GM21576 (cell line): ENCODE results near the gene IL17RC.
"Not testable (repeated sequence)": the region's sequence is repeated elsewhere in the genome, so short reads cannot be mapped to it uniquely, and the experiment has no call there.

Experiments used
- ATAC-seq: cut with Tn5 transposase; IDR thresholded peaks from one replicate; pipeline ENCODE4 v1.9.1; 2021; ENCODE audit warnings: mild to moderate bottlenecking, moderate library complexity; ENCODE audit not compliant: unreplicated experiment

Gene IL17RC

GRCh38 chr3:9914559-9915253 is 2.2 kb upstream of the IL17RC start:
- ATAC-seq = no peak

DNA sequence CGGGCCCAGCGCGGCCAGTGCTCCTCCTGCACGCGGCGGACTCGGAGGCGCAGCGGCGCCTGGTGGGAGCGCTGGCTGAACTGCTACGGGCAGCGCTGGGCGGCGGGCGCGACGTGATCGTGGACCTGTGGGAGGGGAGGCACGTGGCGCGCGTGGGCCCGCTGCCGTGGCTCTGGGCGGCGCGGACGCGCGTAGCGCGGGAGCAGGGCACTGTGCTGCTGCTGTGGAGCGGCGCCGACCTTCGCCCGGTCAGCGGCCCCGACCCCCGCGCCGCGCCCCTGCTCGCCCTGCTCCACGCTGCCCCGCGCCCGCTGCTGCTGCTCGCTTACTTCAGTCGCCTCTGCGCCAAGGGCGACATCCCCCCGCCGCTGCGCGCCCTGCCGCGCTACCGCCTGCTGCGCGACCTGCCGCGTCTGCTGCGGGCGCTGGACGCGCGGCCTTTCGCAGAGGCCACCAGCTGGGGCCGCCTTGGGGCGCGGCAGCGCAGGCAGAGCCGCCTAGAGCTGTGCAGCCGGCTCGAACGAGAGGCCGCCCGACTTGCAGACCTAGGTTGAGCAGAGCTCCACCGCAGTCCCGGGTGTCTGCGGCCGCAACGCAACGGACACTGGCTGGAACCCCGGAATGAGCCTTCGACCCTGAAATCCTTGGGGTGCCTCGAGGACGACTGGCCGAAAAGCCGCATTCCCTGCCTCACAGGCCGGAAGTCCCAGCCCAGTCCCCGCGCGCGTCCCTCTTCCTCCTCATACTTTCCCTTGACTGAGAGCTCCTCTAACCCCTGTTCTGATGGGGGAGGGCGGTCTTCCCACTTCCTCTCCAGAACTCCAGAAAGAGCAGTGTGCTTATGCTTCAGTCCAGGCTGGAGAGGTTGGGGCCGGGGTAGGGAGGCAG is 1.4 kb upstream of the IL17RC start:
- no peak for ATAC-seq

DNA sequence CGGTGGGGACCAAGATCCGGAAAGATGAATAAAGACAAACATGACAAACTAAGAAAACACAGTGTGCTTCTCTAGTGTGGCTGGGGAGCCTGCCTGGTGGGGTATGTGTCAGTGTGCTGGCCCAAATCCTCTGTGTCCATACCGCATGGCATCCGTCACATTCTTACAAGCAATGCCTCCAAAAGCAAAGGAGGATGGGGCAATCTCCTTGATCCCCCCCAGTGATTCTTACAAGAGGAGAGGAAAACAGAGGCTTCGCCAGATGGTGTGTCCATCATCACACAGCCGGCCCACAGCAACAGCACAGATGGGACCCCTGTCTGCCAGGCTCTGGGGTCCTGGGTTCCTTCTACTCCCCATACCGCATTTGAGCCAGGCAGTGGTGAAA is 558 bp upstream of the IL17RC start:
- no peak for ATAC-seq

DNA sequence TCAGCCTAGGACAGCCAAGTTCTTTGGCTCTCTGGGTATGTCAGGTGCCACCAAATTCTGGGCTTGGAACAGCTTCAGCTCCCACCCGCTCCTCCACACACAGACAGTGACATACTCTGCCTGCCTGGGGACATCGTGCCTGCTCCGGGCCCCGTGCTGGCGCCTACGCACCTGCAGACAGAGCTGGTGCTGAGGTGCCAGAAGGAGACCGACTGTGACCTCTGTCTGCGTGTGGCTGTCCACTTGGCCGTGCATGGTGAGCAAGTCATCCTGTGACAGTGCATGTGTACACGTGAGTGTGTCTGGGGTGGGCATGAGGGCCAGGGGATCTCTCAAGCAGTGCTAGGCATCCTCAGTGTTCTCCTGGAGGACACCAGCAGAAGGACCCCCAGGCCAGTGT is 922 bp downstream of the IL17RC start:
- ATAC-seq = no peak

GRCh38 chr3:9918261-9919038 is 1.6 kb downstream of the IL17RC start:
- ATAC-seq = no peak

- no peak for ATAC-seq
Observed at GRCh38 chr3:9928158-9928557, 11.3 kb downstream of the IL17RC start.

DNA sequence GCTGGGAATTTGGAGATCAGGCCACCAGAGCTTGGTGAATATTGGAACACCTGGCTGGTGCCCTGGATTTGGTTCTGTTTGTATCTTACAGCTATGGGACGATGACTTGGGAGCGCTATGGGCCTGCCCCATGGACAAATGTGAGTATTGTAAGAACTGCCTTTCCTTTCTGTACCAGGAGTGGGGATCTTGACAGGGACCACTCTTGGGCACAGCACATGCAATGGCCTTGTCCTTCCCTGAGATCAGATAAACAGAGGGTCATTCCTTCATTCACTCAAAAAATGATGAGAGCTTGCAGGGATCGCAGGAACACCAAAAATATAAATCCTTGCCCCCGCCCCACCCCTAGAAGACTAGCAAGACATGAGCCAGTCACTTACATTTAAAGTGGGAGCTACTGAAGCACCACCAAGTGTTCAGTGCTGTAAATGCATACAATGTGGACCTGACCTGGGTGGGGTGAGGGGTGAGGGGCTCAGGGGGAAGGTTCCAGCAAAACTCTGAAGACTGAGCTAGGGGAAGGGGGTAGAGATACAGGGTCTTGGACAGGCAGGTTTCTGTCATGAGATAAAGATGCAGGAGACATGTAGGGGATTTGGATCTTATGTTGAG is 14.0 kb downstream of the IL17RC start:
- ATAC-seq = no peak

- no peak for ATAC-seq
Observed at GRCh38 chr3:9932535-9932842, 15.6 kb downstream of the IL17RC start.

GRCh38 chr3:9932843-9933560 is 16.1 kb downstream of the IL17RC start:
- ATAC-seq = peak; percentile 71

DNA sequence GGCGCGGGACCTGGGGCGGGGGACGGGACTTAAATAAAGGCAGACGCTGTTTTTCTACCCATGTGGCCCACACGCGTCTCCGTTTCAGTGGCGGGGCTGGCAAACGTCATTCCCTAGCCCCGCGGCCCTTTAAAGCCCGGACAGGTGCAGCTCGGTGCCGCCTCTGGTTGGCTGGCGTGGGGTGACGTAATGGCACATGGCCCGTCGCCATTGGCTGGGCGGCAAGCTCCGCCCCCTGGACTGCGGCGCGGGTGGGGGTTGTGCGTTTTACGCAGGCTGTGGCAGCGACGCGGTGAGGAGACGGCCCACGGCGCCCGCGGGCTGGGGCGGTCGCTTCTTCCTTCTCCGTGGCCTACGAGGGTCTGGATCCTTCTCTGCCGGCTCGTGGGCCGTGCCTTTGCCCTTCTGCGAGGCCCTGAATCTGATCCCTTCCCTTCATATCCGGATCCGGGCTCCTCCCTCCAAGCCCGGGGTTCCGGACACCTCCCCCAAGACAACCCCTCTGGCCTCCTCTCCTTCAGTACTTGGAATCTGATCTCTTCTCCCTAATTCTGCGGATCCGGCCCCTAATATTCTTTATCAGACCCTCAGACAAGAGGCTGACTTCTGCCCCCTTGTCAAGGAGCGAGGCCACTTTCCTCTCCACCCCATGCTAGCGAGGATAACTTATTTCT is 16.8 kb downstream of the IL17RC start, which contains the start of gene CRELD1:
Gene CRELD1, plus strand, starts transcription at position 274 of the 674 bp plus-strand sequence. CDS start 605 bp downstream, outside the sequence.
- peak; percentile 92 for ATAC-seq

DNA sequence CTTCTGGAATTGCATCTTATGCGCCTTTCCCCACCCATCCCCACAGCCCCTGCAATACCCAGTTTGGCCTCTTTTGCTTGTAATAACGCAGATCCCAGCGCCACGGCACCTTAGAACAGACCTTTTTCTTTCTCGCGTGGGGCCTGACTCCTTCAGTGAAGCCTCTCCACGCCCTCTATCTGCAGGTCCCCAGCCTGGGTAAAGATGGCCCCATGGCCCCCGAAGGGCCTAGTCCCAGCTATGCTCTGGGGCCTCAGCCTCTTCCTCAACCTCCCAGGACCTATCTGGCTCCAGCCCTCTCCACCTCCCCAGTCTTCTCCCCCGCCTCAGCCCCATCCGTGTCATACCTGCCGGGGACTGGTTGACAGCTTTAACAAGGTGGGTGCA is 17.3 kb downstream of the IL17RC start:
- ATAC-seq = no peak

- no peak for ATAC-seq
Observed at GRCh38 chr3:9934993-9935392, 18.1 kb downstream of the IL17RC start.

DNA sequence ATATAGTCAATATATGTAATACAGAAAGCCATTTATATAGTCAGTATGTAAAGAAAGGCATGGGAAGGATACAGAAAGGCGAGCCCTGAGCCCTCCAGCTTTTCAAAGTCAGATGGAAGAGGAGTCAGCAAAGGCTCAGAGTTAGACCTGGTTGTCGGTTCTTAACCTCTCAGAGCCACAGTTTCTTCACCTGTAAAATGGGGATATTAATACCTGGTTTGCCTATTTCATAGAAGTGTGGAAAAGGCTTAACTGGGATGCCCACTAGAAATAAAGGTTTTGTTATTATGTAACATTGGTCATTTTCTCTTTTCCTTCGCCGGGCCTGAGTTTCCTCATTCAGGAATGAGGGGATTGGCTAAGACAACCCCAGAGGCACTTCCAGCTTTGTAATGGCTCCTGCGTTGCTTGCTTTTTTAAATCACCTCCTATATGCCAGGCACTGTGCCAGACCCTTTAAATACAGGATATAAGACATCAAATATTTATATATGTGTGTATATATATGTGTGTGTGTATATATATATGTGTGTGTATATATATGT is 19.1 kb downstream of the IL17RC start:
- ATAC-seq = no peak

DNA sequence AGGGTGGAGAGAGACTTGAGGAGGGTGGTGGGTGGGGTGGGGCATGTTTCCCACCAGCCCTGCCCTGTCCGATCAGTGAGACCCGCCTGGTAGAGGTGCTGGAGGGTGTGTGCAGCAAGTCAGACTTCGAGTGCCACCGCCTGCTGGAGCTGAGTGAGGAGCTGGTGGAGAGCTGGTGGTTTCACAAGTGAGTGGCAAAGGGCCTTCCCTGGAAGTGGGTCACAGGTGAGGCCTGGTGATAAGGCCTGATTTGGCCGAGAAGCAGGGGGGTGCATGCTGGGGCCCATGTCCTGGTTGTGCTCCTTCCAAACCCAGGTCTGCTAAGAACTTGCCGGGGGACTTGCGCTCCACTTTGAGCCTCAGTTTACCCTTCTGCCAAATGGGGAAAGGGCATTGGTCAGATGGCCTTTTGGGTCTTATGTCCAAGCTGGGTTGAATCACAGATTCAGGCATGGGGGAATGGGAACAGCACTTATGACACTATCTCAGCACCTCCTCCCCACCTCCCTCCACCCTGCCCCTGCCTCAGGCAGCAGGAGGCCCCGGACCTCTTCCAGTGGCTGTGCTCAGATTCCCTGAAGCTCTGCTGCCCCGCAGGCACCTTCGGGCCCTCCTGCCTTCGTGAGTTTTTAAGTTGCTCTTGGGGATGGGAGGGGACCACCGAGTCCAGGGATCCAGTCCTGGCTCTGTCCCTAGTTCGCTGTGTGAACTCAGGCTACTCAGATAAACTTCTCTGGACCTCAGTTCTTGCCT is 20.8 kb downstream of the IL17RC start:
- no peak for ATAC-seq

DNA sequence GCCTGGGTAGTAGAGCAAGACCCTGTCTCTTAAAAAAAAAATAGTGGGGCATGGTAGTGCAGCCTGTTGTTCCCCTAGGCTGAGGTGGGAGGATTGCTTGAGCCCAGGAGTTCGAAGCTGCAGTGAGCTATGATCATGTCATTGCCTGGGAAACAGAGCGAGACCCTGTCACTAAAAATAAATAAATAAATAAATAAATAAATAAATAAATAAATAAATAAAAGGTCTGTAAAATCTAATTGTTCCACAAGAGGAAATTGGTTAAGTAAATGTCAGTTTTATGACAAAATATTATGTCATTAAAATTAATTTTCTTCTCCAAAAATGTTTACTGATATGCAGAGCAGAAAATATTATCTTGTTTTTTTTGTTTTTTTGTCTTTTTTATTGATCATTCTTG is 22.1 kb downstream of the IL17RC start:
- ATAC-seq = no peak

- not testable (repeated sequence) for ATAC-seq
Observed at GRCh38 chr3:9939906-9940305, 23.0 kb downstream of the IL17RC start.

DNA sequence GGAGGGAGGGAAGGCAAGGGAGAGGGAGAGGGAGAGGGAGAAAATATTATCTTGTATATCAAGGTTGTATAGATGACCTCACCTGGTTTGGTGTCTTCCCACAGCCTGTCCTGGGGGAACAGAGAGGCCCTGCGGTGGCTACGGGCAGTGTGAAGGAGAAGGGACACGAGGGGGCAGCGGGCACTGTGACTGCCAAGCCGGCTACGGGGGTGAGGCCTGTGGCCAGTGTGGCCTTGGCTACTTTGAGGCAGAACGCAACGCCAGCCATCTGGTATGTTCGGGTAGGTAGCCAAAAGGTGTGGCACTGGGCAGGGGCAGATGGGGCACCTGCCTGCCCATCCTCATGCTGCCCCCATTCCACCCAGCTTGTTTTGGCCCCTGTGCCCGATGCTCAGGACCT is 23.8 kb downstream of the IL17RC start:
- no peak for ATAC-seq

DNA sequence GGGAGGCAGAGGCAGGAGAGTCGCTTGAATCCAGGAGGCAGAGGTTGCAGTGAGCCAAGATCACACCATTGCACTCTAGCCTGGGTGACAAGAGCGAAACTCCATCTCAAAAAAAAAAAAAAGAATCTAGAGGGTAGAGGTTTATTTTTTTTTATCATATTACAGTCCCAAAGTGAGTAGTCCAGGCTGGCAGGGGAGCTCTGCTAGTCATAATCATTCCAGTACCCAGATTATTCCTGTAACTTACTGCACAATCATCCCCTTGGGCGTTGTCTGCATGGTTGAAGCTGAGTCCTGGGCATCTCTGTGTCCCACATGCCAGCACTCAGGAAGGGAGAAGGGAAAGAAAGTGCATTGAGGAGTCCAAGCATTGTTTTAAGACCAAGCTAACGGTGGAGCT is 25.3 kb downstream of the IL17RC start:
- no peak for ATAC-seq
